ENCODE data around the gene APP. TPM values are rescaled to one million over a fixed set of nuclear protein-coding genes. Genes with fewer than 3 reads are reported as not detected.

Gene APP
- total and polyA plus RNA-seq, 2 of the 13 experiments (the other 11 are each of a cell fraction or from before 2014, with no cell fraction given), result 70.6 to 262 TPM

- TF ChIP-seq ZNF800 (CRISPR knock-in tag; IDR thresholded peaks at IDR 0.05) (0 out of 2 replicates have a peak, but pooled peaks have one; percentile 50), REL (CRISPR knock-in tag; conservative IDR thresholded peaks at IDR 0.05) (no peak), ATF7 (IDR thresholded peaks at IDR 0.05) (no peak), ATF7 (CRISPR knock-in tag; IDR thresholded peaks at IDR 0.05) (no peak), NONO (IDR thresholded peaks at IDR 0.05) (no peak), NONO (CRISPR knock-in tag; conservative IDR thresholded peaks at IDR 0.05) (peak; percentile 66; the same call in 1 of the 2 replicates), ZNF124 (CRISPR knock-in tag; IDR thresholded peaks at IDR 0.05) (no peak), HNRNPLL (IDR thresholded peaks at IDR 0.05; ENCODE audit: low read depth, low read length, poor library complexity, severe bottlenecking) (peak; percentile 60), ZNF205 (CRISPR knock-in tag; IDR thresholded peaks at IDR 0.05) (no peak), ZUFSP (CRISPR knock-in tag; IDR thresholded peaks at IDR 0.05; ENCODE audit: borderline replicate concordance) (no peak), ZNF441 (CRISPR knock-in tag; IDR thresholded peaks at IDR 0.05; ENCODE audit: borderline replicate concordance) (peak; percentile 72; the same call in 1 of the 2 replicates), ZFP36L1 (CRISPR knock-in tag; IDR thresholded peaks at IDR 0.05) (no peak), MYC (CRISPR knock-in tag; IDR thresholded peaks at IDR 0.05; ENCODE audit: borderline replicate concordance) (0 out of 2 replicates have a peak, but pooled peaks have one; percentile 37), JUND (CRISPR knock-in tag; IDR thresholded peaks at IDR 0.05) (no peak), MBNL3 (CRISPR knock-in tag; conservative IDR thresholded peaks at IDR 0.05) (no peak), NFRKB (IDR thresholded peaks at IDR 0.05) (no peak), TBL1XR1 (IDR thresholded peaks at IDR 0.05; ENCODE audit: borderline replicate concordance, low read length, partially characterized antibody) (no peak), ZBTB20 (CRISPR knock-in tag; IDR thresholded peaks at IDR 0.05; ENCODE audit: borderline replicate concordance, low read depth) (no peak), ZNF138 (CRISPR knock-in tag; IDR thresholded peaks at IDR 0.05; ENCODE audit: low read depth) (peak; percentile 66; the same call in 1 of the 2 replicates), DMTF1 (CRISPR knock-in tag; IDR thresholded peaks at IDR 0.05) (no peak), SNAPC2 (CRISPR knock-in tag; IDR thresholded peaks at IDR 0.05) (no peak), KLF15 (CRISPR knock-in tag; IDR thresholded peaks at IDR 0.05; ENCODE audit: borderline replicate concordance) (0 out of 2 replicates have a peak, but pooled peaks have one; percentile 38), KAT2B (IDR thresholded peaks at IDR 0.05; ENCODE audit: borderline replicate concordance, low read depth, low read length) (no peak), ZNF556 (CRISPR knock-in tag; IDR thresholded peaks at IDR 0.05; ENCODE audit: borderline replicate concordance) (0 out of 2 replicates have a peak, but pooled peaks have one; percentile 65), ZNF121 (CRISPR knock-in tag; IDR thresholded peaks at IDR 0.05) (no peak)
Measured at GRCh38 chr21:26170471-26171257, at the start of gene APP (continued).

Measured in HepG2 (cell line).